ENCODE measurements around the gene POTEG. TPM values are rescaled to one million over a fixed set of nuclear protein-coding genes. Genes with fewer than 3 reads are reported as not detected.
"Not testable (repeated sequence)": the region's sequence is repeated elsewhere in the genome, so short reads cannot be mapped to it uniquely, and the experiment has no call there.

POTEG gene
- not detected in 2 replicates for total RNA-seq (2014; rRNA removed; shearing (Covaris generic); ENCODE audit: low replicate concordance)

- H3K9me3 ChIP-seq (ENCODE audit: low read length); H3K27me3 ChIP-seq (ENCODE audit: low read length); H3K9me2 ChIP-seq (replicated peaks; ENCODE audit: insufficient read depth, low read length); H2AFZ ChIP-seq (ENCODE audit: low read length); H3K27ac ChIP-seq (ENCODE audit: low read length); H3K79me2 ChIP-seq (ENCODE audit: low read length); H3K4me2 ChIP-seq (ENCODE audit: low read depth, low read length, poor library complexity, severe bottlenecking); H3K4me1 ChIP-seq (ENCODE audit: low read length); H3K4me3 ChIP-seq (ENCODE audit: low read length); H3K36me3 ChIP-seq (ENCODE audit: insufficient read depth, low read length); H3K9ac ChIP-seq (ENCODE audit: low read length); DNase-seq; H4K20me1 ChIP-seq (ENCODE audit: insufficient read depth, low read depth, low read length): not testable (repeated sequence)
Observed at GRCh38 chr14:19434241-19434640, at the start of gene POTEG. Gene POTEG (minus strand): TSS chr14:19434341. CDS start chr14:19434289, 52 bp downstream.

- H4K20me1 ChIP-seq (ENCODE audit: insufficient read depth, low read depth, low read length); H3K4me2 ChIP-seq (ENCODE audit: low read depth, low read length, poor library complexity, severe bottlenecking); H3K27ac ChIP-seq (ENCODE audit: low read length); H3K9ac ChIP-seq (ENCODE audit: low read length); H3K79me2 ChIP-seq (ENCODE audit: low read length); H3K9me3 ChIP-seq (ENCODE audit: low read length); H2AFZ ChIP-seq (ENCODE audit: low read length); H3K9me2 ChIP-seq (replicated peaks; ENCODE audit: insufficient read depth, low read length); H3K27me3 ChIP-seq (ENCODE audit: low read length); H3K36me3 ChIP-seq (ENCODE audit: insufficient read depth, low read length); H3K4me3 ChIP-seq (ENCODE audit: low read length); DNase-seq; H3K4me1 ChIP-seq (ENCODE audit: low read length): not testable (repeated sequence)
Observed at GRCh38 chr14:19482093-19482492, 48.0 kb upstream of the POTEG start.

GRCh38 chr14:19481421-19481820, 47.3 kb upstream of the POTEG start:
- not testable (repeated sequence) for H3K27ac ChIP-seq (ENCODE audit: low read length); H3K36me3 ChIP-seq (ENCODE audit: insufficient read depth, low read length); H3K9me2 ChIP-seq (replicated peaks; ENCODE audit: insufficient read depth, low read length); H2AFZ ChIP-seq (ENCODE audit: low read length); H3K4me2 ChIP-seq (ENCODE audit: low read depth, low read length, poor library complexity, severe bottlenecking); H3K79me2 ChIP-seq (ENCODE audit: low read length); H3K9ac ChIP-seq (ENCODE audit: low read length); H3K4me3 ChIP-seq (ENCODE audit: low read length); H3K9me3 ChIP-seq (ENCODE audit: low read length); H3K27me3 ChIP-seq (ENCODE audit: low read length); DNase-seq; H4K20me1 ChIP-seq (ENCODE audit: insufficient read depth, low read depth, low read length); H3K4me1 ChIP-seq (ENCODE audit: low read length)

DNA sequence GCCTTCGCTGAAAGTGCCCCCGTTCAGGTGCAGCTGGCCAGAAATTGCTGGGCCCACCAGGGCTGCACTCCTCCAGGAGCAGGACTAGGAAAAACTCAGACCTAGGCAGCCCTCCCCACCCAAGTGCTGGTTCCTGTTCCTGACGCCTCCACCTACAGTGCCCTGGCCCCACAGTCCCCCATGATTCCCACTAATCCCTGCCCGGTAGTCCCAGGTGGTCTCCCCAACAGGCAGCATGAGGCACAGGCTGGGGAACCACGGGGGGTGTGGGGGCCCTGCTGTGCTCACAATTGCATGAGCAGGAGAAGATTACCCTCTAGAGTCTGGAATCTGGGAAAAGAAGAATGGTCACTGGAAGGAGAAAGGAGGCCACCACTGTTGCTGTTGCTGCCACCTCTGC, 46.4 kb upstream of the POTEG start:
- H3K79me2 ChIP-seq (ENCODE audit: low read length); H3K27me3 ChIP-seq (ENCODE audit: low read length); H3K9me2 ChIP-seq (replicated peaks; ENCODE audit: insufficient read depth, low read length); H2AFZ ChIP-seq (ENCODE audit: low read length); DNase-seq; H3K36me3 ChIP-seq (ENCODE audit: insufficient read depth, low read length); H3K4me3 ChIP-seq (ENCODE audit: low read length); H3K4me2 ChIP-seq (ENCODE audit: low read depth, low read length, poor library complexity, severe bottlenecking); H3K9me3 ChIP-seq (ENCODE audit: low read length); H3K4me1 ChIP-seq (ENCODE audit: low read length); H3K9ac ChIP-seq (ENCODE audit: low read length); H4K20me1 ChIP-seq (ENCODE audit: insufficient read depth, low read depth, low read length); H3K27ac ChIP-seq (ENCODE audit: low read length): not testable (repeated sequence)

DNA sequence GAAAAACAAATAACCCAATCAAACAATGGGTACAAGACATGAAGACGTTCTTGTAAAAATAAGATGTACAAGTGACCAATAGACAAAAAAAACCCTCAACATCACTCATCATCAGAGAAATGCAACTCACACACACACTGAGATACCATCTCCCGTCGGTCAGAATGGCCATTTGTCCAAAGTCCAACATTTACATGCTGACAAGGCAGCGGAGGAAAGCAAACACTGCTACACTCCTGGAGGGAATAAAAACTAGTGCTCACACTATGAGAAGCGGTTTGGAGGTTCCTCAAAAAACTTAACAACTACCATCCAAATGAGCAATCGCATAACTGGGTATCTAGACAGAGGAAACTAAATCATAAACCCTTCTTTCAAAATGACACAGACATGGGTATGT, 11.6 kb upstream of the POTEG start:
- H2AFZ ChIP-seq (ENCODE audit: low read length); H3K4me1 ChIP-seq (ENCODE audit: low read length); H4K20me1 ChIP-seq (ENCODE audit: insufficient read depth, low read depth, low read length); H3K4me3 ChIP-seq (ENCODE audit: low read length); H3K27me3 ChIP-seq (ENCODE audit: low read length); H3K9me3 ChIP-seq (ENCODE audit: low read length); H3K9ac ChIP-seq (ENCODE audit: low read length); H3K79me2 ChIP-seq (ENCODE audit: low read length); H3K4me2 ChIP-seq (ENCODE audit: low read depth, low read length, poor library complexity, severe bottlenecking); H3K9me2 ChIP-seq (replicated peaks; ENCODE audit: insufficient read depth, low read length); H3K36me3 ChIP-seq (ENCODE audit: insufficient read depth, low read length); H3K27ac ChIP-seq (ENCODE audit: low read length); DNase-seq: not testable (repeated sequence)

DNA sequence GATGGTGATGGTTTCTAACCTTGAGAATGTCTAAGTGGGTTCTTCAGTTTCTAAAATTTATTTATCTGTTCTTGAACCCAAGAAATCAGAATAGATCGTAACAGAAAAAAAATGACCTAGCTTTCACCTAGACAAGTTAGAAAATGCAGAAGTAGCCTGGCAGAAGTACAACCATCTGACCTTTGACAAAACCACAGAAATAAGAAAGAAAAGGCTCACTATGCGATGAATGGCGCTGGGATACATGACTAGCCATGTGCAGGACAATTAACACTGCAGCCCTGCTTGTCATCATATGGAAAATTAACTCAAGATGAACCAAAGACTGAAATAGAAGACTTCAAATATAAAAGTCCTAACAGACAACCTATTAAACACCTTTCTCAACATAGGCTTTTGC, 5.7 kb upstream of the POTEG start:
- not testable (repeated sequence) for H3K4me3 ChIP-seq (ENCODE audit: low read length); H3K27ac ChIP-seq (ENCODE audit: low read length); H4K20me1 ChIP-seq (ENCODE audit: insufficient read depth, low read depth, low read length); DNase-seq; H3K4me1 ChIP-seq (ENCODE audit: low read length); H3K79me2 ChIP-seq (ENCODE audit: low read length); H3K9me3 ChIP-seq (ENCODE audit: low read length); H3K9me2 ChIP-seq (replicated peaks; ENCODE audit: insufficient read depth, low read length); H2AFZ ChIP-seq (ENCODE audit: low read length); H3K36me3 ChIP-seq (ENCODE audit: insufficient read depth, low read length); H3K4me2 ChIP-seq (ENCODE audit: low read depth, low read length, poor library complexity, severe bottlenecking); H3K9ac ChIP-seq (ENCODE audit: low read length); H3K27me3 ChIP-seq (ENCODE audit: low read length)

DNA sequence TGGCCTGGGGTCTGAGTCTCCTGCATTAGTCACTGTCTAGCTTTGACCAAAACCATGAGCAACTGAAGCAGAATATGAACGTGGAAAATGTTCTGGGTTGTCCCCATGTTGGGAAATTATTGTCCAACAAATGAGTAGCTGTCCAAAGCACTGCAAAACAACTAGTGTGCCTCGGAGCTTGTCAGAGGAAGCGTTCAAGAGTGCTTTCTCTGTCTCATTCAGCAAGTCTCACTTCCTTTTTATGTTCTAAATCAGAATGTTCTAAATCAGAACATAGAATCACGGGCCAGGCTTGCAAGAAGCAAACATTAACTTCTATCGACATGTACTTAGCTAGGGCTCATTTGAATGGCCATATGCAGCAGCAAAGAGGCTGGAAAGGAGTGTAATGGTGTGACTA, 5.1 kb upstream of the POTEG start:
- H3K27me3 ChIP-seq (ENCODE audit: low read length); H3K9me3 ChIP-seq (ENCODE audit: low read length); H3K27ac ChIP-seq (ENCODE audit: low read length); H3K9ac ChIP-seq (ENCODE audit: low read length); H3K4me2 ChIP-seq (ENCODE audit: low read depth, low read length, poor library complexity, severe bottlenecking); H3K4me1 ChIP-seq (ENCODE audit: low read length); H3K36me3 ChIP-seq (ENCODE audit: insufficient read depth, low read length); H2AFZ ChIP-seq (ENCODE audit: low read length); H4K20me1 ChIP-seq (ENCODE audit: insufficient read depth, low read depth, low read length); H3K79me2 ChIP-seq (ENCODE audit: low read length); H3K4me3 ChIP-seq (ENCODE audit: low read length); DNase-seq; H3K9me2 ChIP-seq (replicated peaks; ENCODE audit: insufficient read depth, low read length): not testable (repeated sequence)

DNA sequence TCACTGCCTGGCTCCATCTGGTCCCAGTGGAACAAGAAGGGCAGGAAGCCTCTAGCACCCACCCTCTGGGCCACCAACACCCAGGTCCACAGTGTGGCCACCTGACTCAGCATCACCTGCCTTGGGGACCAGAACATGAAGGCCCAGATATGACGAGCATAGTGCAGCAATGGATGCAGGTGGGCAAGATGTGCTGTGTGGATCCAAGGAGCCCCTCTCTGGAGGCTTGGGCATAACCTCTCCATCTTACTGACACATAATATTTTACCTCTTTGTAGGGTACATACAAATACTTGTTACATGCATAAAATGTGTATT, 2.9 kb upstream of the POTEG start:
- DNase-seq; H3K9ac ChIP-seq (ENCODE audit: low read length); H3K4me2 ChIP-seq (ENCODE audit: low read depth, low read length, poor library complexity, severe bottlenecking); H3K4me3 ChIP-seq (ENCODE audit: low read length); H4K20me1 ChIP-seq (ENCODE audit: insufficient read depth, low read depth, low read length); H3K27me3 ChIP-seq (ENCODE audit: low read length); H2AFZ ChIP-seq (ENCODE audit: low read length); H3K9me3 ChIP-seq (ENCODE audit: low read length); H3K79me2 ChIP-seq (ENCODE audit: low read length); H3K36me3 ChIP-seq (ENCODE audit: insufficient read depth, low read length); H3K4me1 ChIP-seq (ENCODE audit: low read length); H3K27ac ChIP-seq (ENCODE audit: low read length); H3K9me2 ChIP-seq (replicated peaks; ENCODE audit: insufficient read depth, low read length): not testable (repeated sequence)

DNA sequence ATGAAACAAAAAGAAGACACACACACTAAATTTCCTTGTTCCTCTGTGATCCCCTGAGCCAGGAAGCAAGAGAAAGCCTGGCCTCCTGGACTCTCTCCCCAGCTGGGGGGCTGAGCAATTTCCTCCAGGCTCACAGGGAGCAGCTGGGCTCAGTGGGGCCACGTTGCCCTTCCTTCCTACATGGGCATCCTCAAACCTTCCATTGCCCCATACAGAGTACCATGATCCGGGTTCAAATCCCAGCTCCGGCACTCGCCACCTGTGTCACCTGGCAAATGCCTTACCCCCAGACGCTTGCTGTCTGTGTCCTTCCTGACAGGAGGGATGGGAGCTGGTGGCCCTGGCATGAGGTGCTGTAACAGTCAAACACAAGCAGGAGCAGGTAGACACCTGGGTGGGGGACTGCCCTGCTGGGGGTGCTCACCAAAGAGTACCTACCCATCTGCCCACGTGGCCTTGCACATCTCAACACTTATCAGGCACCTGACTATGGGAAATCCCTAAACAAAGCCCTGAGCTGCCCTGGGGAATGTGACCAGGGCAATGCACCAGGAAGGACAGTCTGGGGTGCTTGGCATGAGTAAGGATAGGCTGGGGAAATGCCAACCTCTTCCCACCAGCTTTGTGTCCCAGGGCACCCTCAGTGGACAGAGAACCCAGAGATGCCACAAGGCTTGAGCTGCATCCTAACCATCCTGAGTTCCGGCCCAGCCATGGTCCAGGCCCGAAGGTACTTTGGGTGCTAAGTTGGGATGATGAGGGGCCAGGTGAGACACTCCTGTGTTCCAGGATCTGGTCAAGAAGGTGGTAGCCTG, 2.4 kb upstream of the POTEG start:
- not testable (repeated sequence) for H3K4me3 ChIP-seq (ENCODE audit: low read length); H3K4me1 ChIP-seq (ENCODE audit: low read length); H3K36me3 ChIP-seq (ENCODE audit: insufficient read depth, low read length)

More for the DNA sequence above, 2.4 kb upstream of the POTEG start:
- H3K9me3 ChIP-seq (ENCODE audit: low read length); H3K79me2 ChIP-seq (ENCODE audit: low read length); H3K9me2 ChIP-seq (replicated peaks; ENCODE audit: insufficient read depth, low read length); H4K20me1 ChIP-seq (ENCODE audit: insufficient read depth, low read depth, low read length); H2AFZ ChIP-seq (ENCODE audit: low read length); H3K27ac ChIP-seq (ENCODE audit: low read length); H3K9ac ChIP-seq (ENCODE audit: low read length); H3K27me3 ChIP-seq (ENCODE audit: low read length); H3K4me2 ChIP-seq (ENCODE audit: low read depth, low read length, poor library complexity, severe bottlenecking); DNase-seq: not testable (repeated sequence)

Data from Karpas-422 (cell line).